Measurements from ENCODE around the gene CASQ1. TPM values are rescaled to one million over a fixed set of nuclear protein-coding genes. Genes with fewer than 3 reads are reported as not detected.
A peak's percentile ranks its signal among the peaks of the same experiment; 100 is the strongest.

The CASQ1 gene
- total RNA-seq, 1 donor from 2014 or later: not detected

DNA sequence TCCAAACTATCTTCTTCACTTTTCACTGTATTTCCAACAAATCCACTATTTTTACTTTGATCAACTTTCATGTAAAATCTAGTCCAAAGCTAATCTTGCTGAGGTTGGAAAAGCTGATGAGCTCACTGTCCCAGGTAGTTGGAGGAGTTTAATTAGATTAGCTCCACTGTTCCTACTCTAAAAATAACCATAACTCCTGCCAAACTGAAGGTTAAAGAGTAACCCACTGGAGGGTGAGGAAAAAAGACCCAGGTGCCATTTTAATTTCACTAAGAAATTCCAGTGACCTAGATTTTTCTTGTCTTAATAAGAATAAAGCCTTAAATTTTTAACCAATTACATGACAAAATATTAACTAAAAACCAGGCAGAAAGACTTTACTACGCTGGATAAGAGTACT lies 56.7 kb downstream of the CASQ1 start:
- TF ChIP-seq, protein P1, sequence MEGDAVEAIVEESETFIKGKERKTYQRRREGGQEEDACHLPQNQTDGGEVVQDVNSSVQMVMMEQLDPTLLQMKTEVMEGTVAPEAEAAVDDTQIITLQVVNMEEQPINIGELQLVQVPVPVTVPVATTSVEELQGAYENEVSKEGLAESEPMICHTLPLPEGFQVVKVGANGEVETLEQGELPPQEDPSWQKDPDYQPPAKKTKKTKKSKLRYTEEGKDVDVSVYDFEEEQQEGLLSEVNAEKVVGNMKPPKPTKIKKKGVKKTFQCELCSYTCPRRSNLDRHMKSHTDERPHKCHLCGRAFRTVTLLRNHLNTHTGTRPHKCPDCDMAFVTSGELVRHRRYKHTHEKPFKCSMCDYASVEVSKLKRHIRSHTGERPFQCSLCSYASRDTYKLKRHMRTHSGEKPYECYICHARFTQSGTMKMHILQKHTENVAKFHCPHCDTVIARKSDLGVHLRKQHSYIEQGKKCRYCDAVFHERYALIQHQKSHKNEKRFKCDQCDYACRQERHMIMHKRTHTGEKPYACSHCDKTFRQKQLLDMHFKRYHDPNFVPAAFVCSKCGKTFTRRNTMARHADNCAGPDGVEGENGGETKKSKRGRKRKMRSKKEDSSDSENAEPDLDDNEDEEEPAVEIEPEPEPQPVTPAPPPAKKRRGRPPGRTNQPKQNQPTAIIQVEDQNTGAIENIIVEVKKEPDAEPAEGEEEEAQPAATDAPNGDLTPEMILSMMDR (IDR thresholded peaks at IDR 0.05; ENCODE audit: partially characterized antibody, unreplicated experiment): no peak
- no peak overlapping the region for H3K4me3 Mint-ChIP-seq (ENCODE audit: unreplicated experiment)
- no peaks in the 10 kb centered on the region for H3K27me3 Mint-ChIP-seq (ENCODE audit: unreplicated experiment)
- H3K36me3 Mint-ChIP-seq (ENCODE audit: unreplicated experiment): no peaks in the 10 kb centered on the region
- H3K9me3 Mint-ChIP-seq (ENCODE audit: unreplicated experiment): peaks cover 2% of the 10 kb centered on the region
- H3K27ac Mint-ChIP-seq (ENCODE audit: unreplicated experiment): no peak overlapping the region
- peaks cover 40% of the 10 kb centered on the region for H3K4me1 Mint-ChIP-seq (ENCODE audit: low read depth, unreplicated experiment)
- DNase-seq: no peak

DNA sequence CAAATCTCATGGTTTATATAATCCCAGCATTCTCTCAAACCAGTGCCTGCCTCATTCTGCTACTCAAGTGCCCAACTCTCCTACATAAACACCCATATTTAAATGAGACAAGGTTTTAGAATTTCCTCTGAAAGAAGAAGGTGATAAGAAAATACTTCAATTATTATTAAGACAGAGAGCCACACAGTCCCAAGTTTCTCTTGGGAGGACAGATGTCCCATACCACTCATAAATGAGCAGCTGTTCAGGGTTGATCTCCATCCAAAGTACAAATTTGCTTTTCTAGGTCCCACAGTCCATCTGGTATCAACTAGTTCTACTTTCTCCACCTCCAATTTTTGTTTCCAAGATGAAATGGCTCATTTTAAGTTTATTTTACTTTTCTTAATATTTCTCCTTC lies 60.6 kb downstream of the CASQ1 start:
- no peaks in the 10 kb centered on the region for H3K36me3 Mint-ChIP-seq (ENCODE audit: unreplicated experiment)
- H3K4me1 Mint-ChIP-seq (ENCODE audit: low read depth, unreplicated experiment): peaks cover 17% of the 10 kb centered on the region
- H3K27ac Mint-ChIP-seq (ENCODE audit: unreplicated experiment): peak overlapping the region; percentile 69
- DNase-seq: no peak
- peaks cover 2% of the 10 kb centered on the region for H3K9me3 Mint-ChIP-seq (ENCODE audit: unreplicated experiment)
- H3K4me3 Mint-ChIP-seq (ENCODE audit: unreplicated experiment): no peak overlapping the region
- no peaks in the 10 kb centered on the region for H3K27me3 Mint-ChIP-seq (ENCODE audit: unreplicated experiment)
- TF ChIP-seq, protein P1 (IDR thresholded peaks at IDR 0.05; ENCODE audit: partially characterized antibody, unreplicated experiment): no peak

Other genes starting within 250 kb of the CASQ1 start
- gene IGSF9, start 245.0 kb upstream of the CASQ1 start, total RNA-seq (ENCODE audit: unreplicated experiment): 23.4 TPM
- not detected for gene SLAMF9, start 236.3 kb upstream of the CASQ1 start, total RNA-seq (ENCODE audit: unreplicated experiment)
- 5.9 TPM for gene PIGM, start 158.6 kb upstream of the CASQ1 start, total RNA-seq (ENCODE audit: unreplicated experiment)
- gene KCNJ10, start 120.4 kb upstream of the CASQ1 start, total RNA-seq (ENCODE audit: unreplicated experiment): not detected
- gene KCNJ9, start 109.0 kb upstream of the CASQ1 start, total RNA-seq (ENCODE audit: unreplicated experiment): 2.0 TPM
- 45.9 TPM for gene IGSF8, start 92.0 kb upstream of the CASQ1 start, total RNA-seq (ENCODE audit: unreplicated experiment)
- not detected for gene ATP1A2, start 74.8 kb upstream of the CASQ1 start, total RNA-seq (ENCODE audit: unreplicated experiment)
- gene ATP1A4, start 39.0 kb upstream of the CASQ1 start, total RNA-seq (ENCODE audit: unreplicated experiment): not detected
- gene PEA15, start 14.8 kb downstream of the CASQ1 start, total RNA-seq (ENCODE audit: unreplicated experiment): 44.6 TPM
- 146 TPM for gene DCAF8, start 72.0 kb downstream of the CASQ1 start, total RNA-seq (ENCODE audit: unreplicated experiment)
- gene PEX19, start 94.6 kb downstream of the CASQ1 start, total RNA-seq (ENCODE audit: unreplicated experiment): 48.8 TPM
- 263 TPM for gene COPA, start 152.7 kb downstream of the CASQ1 start, total RNA-seq (ENCODE audit: unreplicated experiment)
- gene NCSTN, start 152.8 kb downstream of the CASQ1 start, total RNA-seq (ENCODE audit: unreplicated experiment): 121 TPM
- gene NHLH1, start 176.5 kb downstream of the CASQ1 start, total RNA-seq (ENCODE audit: unreplicated experiment): 1,198 TPM
- gene VANGL2, start 210.0 kb downstream of the CASQ1 start, total RNA-seq (ENCODE audit: unreplicated experiment): 79.4 TPM

Measured in glutamatergic neuron (in vitro differentiated cells).